HG02763 (cell line): ENCODE data around the gene UHRF2.

Experiments
- ATAC-seq: cut with Tn5 transposase; IDR thresholded peaks from one replicate; pipeline ENCODE4 v1.9.1; 2021; ENCODE audit warnings: mild to moderate bottlenecking, moderate library complexity; ENCODE audit not compliant: unreplicated experiment

UHRF2 gene

GRCh38 chr9:6553866-6554265 is 140.9 kb downstream of the UHRF2 start:
- no peak for ATAC-seq
